ENCODE data around the gene WWC1.

Gene WWC1

DNA sequence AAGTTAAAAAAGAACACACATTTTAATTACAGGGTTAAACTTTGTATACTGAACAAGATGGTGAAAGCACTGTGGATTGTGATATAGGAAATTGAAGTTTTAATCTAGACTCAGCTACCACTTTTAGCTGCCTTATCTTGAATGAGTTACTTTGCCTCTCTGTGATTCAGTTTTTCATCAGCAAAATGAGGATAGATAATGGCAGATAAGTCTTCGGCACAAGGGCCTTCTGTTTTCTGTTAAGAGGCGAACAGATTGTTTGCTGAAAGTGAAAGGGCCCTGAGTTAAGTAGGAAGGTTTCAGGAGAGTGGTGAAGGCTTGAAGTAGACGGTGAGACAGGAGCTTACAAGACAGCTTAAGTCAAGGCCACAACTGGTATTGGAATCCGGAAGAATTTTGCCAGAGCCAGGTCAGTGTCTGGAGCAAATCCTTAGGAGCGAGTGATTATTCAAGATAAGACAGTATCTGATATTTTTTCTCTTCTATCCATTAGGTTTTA is 202.7 kb downstream of the WWC1 start:
- H3K9me3 ChIP-seq (ENCODE audit: control insufficient read depth, low read length), result no peaks in the 10 kb centered on the region
- no peaks in the 10 kb centered on the region for H3K4me1 ChIP-seq (ENCODE audit: control insufficient read depth, insufficient read depth, low read length)
- 97% methylated on average over 4 to 5 of the region's 5 CpGs for WGBS, 2 experiments
- H3K4me3 ChIP-seq (ENCODE audit: insufficient read depth, low read depth, low read length), result no peak overlapping the region
- H3K27me3 ChIP-seq (ENCODE audit: control insufficient read depth, insufficient read depth, low read length, poor library complexity, severe bottlenecking), result no peaks in the 10 kb centered on the region
- H3K36me3 ChIP-seq (ENCODE audit: control insufficient read depth, insufficient read depth, low read length), result peaks cover 45% of the 10 kb centered on the region
- H3K27ac ChIP-seq (ENCODE audit: insufficient read depth, low read depth, low read length, poor library complexity, severe bottlenecking), result no peak overlapping the region

DNA sequence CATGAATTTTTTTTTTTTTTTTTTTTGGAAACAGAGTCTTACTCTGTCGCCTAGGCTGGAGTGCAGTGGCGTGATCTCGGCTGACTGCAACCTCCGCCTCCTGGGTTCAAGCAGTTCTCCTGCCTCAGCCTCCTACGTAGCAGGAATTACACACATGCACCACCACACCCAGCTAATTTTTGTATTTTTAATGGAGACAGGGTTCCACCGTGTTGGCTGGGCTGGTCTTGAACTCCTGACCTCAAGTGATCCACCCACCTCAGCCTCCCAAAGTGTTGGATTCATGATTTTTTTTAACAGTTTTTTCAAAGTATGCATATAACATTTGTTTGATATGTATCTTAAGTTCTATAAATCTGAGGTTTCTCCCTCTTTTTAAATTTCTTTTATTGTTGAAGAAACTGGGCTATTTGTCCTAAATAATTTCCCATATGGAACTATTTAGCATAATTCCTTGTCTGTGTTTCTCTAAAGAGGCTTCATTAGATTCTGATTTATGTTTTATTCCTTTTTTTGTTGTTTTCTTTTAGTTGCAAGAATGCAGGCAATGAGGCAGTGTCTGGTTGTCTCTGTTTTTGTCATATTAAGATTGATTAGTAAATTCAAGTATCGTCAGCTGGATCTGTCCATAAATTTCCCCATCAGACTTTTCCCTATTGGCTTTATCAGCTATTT is 211.3 kb downstream of the WWC1 start:
- no peaks in the 10 kb centered on the region for H3K27me3 ChIP-seq (ENCODE audit: control insufficient read depth, insufficient read depth, low read length, poor library complexity, severe bottlenecking)
- WGBS, 2 experiments, result 87 to 97% methylated on average over 6 to 7 of the region's 7 CpGs
- H3K27ac ChIP-seq (ENCODE audit: insufficient read depth, low read depth, low read length, poor library complexity, severe bottlenecking), result no peak overlapping the region
- no peaks in the 10 kb centered on the region for H3K4me1 ChIP-seq (ENCODE audit: control insufficient read depth, insufficient read depth, low read length)
- H3K4me3 ChIP-seq (ENCODE audit: insufficient read depth, low read depth, low read length), result no peak overlapping the region
- no peaks in the 10 kb centered on the region for H3K9me3 ChIP-seq (ENCODE audit: control insufficient read depth, low read length)
- H3K36me3 ChIP-seq (ENCODE audit: control insufficient read depth, insufficient read depth, low read length), result peaks cover 38% of the 10 kb centered on the region

DNA sequence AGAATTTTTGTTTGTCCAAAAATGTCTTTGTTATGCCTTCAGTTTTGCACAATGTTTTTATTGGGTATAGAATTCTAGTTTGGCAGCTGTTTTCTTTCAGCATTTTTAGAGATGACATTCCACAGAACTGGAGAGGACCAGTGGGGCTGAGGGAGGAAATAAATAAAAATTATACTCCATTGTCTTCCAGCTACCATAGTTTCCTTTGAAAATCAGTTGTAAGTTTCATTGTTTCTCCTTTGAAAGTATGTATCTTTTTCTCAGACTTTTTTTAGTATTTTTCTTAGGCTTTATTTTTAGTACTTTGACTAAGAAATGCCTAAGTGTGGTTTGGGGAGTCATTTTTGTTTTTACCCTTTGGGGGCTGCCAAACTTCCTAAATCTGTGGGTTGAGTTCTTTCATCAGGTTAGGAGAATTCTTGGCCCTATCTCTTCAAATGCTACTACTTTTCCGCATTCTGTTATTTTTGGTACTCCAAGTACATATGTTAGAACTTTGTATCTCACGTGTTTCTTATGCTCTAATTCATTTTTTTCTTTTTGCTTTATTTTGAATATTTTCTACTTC is 222.5 kb downstream of the WWC1 start:
- no peaks in the 10 kb centered on the region for H3K4me1 ChIP-seq (ENCODE audit: control insufficient read depth, insufficient read depth, low read length)
- 100% methylated on average over 1 of the region's 2 CpGs; no CpG with 5 or more reads in 1 of the 2 experiments for WGBS, 2 experiments
- no peak overlapping the region for H3K4me3 ChIP-seq (ENCODE audit: insufficient read depth, low read depth, low read length)
- no peaks in the 10 kb centered on the region for H3K9me3 ChIP-seq (ENCODE audit: control insufficient read depth, low read length)
- H3K27ac ChIP-seq (ENCODE audit: insufficient read depth, low read depth, low read length, poor library complexity, severe bottlenecking), result no peak overlapping the region
- H3K27me3 ChIP-seq (ENCODE audit: control insufficient read depth, insufficient read depth, low read length, poor library complexity, severe bottlenecking), result no peaks in the 10 kb centered on the region
- H3K36me3 ChIP-seq (ENCODE audit: control insufficient read depth, insufficient read depth, low read length), result peaks cover 65% of the 10 kb centered on the region

Measured in ectodermal cell (in vitro differentiated cells).